H1 (cell line): ENCODE data around the gene PLPP2. TPM values are rescaled to one million over a fixed set of nuclear protein-coding genes. Genes with fewer than 3 reads are reported as not detected.

ENCODE experiments used
- SAP30 ChIP-seq: fragments of 300-600 bp; sonication (generic); IDR thresholded peaks from 2 replicates; pipeline ENCODE4 v1.7.1; 2012; ENCODE audit warnings: low read length, moderate library complexity, mild to moderate bottlenecking, inconsistent platforms; ENCODE audit not compliant: insufficient read depth, insufficient replicate concordance
- polyA plus RNA-seq, 7 experiments: library from polyadenylated mRNA; depleted of rRNA in 3 of 7; stranded (reverse) in 5 of 7; unstranded in 2 of 7; fragments of >200 nt in 5 of 7; fragments of 200-250 nt in 2 of 7; gene quantifications; 1 replicate in 5 of 7; 2 replicates in 1 of 7; 4 replicates in 1 of 7; pipeline versions ENCODE4 v1.2.1 to v1.2.3, GENCODE V29; 2011 to 2013; ENCODE audit warnings: missing spikeins in 2 of 7, mixed read lengths in 2 of 7
- total RNA-seq: library from RNA; stranded (reverse); fragmentation: NEBNext Ultra II Directional; extraction: Animal tissue kit (Norgen Biotek cat#: 25700); gene quantifications from 2 replicates; pipeline ENCODE4 v1.2.1, GENCODE V29; 2021
- TF ChIP-seq, protein P1 (sequence below): fragments of 300-600 bp; sonication (generic); IDR thresholded peaks from 2 replicates; pipeline ENCODE4 v1.7.1; 2012; ENCODE audit warnings: low read length, moderate library complexity, mild to moderate bottlenecking, inconsistent platforms; ENCODE audit not compliant: insufficient replicate concordance

PLPP2 gene
- total and polyA plus RNA-seq, 2 of the 8 experiments (the other 6 are each of a cell fraction or from before 2014, with no cell fraction given), result 101 to 195 TPM

DNA sequence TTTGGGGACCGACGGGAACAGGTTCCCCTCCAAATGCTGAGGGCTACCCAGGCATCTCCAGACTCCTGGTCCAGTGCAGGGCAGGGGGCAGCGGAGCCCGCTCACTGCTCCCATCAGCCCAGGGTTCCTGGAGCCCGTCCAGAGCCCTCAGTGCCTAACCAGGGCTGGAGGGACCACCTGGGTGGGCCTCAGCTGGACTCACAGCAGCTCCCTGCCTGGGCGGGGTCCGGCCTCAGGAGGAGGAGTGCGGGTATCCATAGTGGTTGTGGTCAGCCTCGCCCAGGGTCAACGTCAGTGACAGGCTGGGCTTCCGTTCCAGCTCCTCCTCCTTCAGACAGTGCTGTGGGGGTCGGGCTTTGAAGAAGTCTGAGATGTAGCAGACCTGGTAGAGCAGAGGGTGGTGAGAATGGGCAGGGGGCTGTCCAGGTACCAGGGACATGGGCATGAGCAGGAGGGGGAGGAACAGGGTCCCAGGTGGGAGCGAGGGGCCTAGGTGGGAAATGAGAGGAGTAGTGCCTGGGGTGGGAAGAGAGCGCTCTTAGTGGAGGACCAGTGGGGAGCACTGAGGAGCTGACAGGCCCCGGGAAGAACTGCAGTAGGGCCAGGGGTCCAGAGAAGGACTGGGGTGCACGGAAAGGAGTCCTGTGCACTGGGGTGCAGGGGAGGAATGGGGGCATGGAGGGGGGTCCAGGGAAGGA lies 9.9 kb downstream of the PLPP2 start (continued):
- TF ChIP-seq, protein P1, sequence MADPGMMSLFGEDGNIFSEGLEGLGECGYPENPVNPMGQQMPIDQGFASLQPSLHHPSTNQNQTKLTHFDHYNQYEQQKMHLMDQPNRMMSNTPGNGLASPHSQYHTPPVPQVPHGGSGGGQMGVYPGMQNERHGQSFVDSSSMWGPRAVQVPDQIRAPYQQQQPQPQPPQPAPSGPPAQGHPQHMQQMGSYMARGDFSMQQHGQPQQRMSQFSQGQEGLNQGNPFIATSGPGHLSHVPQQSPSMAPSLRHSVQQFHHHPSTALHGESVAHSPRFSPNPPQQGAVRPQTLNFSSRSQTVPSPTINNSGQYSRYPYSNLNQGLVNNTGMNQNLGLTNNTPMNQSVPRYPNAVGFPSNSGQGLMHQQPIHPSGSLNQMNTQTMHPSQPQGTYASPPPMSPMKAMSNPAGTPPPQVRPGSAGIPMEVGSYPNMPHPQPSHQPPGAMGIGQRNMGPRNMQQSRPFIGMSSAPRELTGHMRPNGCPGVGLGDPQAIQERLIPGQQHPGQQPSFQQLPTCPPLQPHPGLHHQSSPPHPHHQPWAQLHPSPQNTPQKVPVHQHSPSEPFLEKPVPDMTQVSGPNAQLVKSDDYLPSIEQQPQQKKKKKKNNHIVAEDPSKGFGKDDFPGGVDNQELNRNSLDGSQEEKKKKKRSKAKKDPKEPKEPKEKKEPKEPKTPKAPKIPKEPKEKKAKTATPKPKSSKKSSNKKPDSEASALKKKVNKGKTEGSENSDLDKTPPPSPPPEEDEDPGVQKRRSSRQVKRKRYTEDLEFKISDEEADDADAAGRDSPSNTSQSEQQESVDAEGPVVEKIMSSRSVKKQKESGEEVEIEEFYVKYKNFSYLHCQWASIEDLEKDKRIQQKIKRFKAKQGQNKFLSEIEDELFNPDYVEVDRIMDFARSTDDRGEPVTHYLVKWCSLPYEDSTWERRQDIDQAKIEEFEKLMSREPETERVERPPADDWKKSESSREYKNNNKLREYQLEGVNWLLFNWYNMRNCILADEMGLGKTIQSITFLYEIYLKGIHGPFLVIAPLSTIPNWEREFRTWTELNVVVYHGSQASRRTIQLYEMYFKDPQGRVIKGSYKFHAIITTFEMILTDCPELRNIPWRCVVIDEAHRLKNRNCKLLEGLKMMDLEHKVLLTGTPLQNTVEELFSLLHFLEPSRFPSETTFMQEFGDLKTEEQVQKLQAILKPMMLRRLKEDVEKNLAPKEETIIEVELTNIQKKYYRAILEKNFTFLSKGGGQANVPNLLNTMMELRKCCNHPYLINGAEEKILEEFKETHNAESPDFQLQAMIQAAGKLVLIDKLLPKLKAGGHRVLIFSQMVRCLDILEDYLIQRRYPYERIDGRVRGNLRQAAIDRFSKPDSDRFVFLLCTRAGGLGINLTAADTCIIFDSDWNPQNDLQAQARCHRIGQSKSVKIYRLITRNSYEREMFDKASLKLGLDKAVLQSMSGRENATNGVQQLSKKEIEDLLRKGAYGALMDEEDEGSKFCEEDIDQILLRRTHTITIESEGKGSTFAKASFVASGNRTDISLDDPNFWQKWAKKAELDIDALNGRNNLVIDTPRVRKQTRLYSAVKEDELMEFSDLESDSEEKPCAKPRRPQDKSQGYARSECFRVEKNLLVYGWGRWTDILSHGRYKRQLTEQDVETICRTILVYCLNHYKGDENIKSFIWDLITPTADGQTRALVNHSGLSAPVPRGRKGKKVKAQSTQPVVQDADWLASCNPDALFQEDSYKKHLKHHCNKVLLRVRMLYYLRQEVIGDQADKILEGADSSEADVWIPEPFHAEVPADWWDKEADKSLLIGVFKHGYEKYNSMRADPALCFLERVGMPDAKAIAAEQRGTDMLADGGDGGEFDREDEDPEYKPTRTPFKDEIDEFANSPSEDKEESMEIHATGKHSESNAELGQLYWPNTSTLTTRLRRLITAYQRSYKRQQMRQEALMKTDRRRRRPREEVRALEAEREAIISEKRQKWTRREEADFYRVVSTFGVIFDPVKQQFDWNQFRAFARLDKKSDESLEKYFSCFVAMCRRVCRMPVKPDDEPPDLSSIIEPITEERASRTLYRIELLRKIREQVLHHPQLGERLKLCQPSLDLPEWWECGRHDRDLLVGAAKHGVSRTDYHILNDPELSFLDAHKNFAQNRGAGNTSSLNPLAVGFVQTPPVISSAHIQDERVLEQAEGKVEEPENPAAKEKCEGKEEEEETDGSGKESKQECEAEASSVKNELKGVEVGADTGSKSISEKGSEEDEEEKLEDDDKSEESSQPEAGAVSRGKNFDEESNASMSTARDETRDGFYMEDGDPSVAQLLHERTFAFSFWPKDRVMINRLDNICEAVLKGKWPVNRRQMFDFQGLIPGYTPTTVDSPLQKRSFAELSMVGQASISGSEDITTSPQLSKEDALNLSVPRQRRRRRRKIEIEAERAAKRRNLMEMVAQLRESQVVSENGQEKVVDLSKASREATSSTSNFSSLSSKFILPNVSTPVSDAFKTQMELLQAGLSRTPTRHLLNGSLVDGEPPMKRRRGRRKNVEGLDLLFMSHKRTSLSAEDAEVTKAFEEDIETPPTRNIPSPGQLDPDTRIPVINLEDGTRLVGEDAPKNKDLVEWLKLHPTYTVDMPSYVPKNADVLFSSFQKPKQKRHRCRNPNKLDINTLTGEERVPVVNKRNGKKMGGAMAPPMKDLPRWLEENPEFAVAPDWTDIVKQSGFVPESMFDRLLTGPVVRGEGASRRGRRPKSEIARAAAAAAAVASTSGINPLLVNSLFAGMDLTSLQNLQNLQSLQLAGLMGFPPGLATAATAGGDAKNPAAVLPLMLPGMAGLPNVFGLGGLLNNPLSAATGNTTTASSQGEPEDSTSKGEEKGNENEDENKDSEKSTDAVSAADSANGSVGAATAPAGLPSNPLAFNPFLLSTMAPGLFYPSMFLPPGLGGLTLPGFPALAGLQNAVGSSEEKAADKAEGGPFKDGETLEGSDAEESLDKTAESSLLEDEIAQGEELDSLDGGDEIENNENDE, result no peak
- no peak for TF ChIP-seq SAP30
